ENCODE data around the gene MCFD2. TPM values are rescaled to one million over a fixed set of nuclear protein-coding genes. Genes with fewer than 3 reads are reported as not detected.

Gene MCFD2
- 104 TPM for total RNA-seq
- long read RNA-seq, full-length matches to known transcripts = 177 of 208 reads
- long read RNA-seq, partial matches to known transcripts = 1 of 208 reads
- long read RNA-seq, other reads (novel, unspliced or antisense) = 30 of 208 reads

DNA sequence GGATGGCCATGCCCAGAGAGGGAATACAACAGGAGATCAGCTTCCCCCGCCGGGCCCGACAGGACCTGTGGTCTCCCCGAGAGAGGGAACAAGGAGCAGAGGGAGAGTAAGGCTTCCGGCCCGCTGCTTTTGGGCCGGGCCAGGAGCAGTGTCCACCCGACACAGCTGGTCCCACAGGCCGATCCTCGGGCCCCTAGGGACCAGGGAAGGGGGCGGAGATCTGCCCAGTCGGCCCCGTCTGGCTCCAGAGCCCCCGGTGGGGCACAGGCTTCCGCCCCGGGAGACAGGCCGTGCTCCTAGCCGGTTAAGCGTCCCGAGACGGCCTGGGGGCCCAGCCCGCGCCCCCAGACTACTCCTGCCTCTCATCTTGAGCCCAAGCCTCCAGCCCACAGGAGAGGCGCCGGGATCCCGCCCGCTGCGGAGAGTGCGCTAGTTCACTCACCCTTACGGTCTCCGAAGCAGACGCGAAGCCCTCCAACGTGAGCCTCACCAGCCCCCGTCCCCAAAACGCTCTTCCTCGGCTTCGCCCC lies at the start of gene MCFD2:
Gene MCFD2 (minus strand): TSS at position 526 of the 530 bp plus-strand sequence. CDS start 6,635 bp downstream, outside the sequence.
- Histone ChIP-seq H3K4me1 (peaks cover 29% of the 10 kb centered on the region), H3K9me3 (no peaks in the 10 kb centered on the region), H3K36me3 (peaks cover 7% of the 10 kb centered on the region), H3K27me3 (no peaks in the 10 kb centered on the region), H3K4me3 (peak within 1 kb of the TSS; percentile 99), H3K27ac (peak within 1 kb of the TSS; percentile 97)
- intact Hi-C loops (cut with DNase I) = no loop called here
- TF ChIP-seq, protein P1, sequence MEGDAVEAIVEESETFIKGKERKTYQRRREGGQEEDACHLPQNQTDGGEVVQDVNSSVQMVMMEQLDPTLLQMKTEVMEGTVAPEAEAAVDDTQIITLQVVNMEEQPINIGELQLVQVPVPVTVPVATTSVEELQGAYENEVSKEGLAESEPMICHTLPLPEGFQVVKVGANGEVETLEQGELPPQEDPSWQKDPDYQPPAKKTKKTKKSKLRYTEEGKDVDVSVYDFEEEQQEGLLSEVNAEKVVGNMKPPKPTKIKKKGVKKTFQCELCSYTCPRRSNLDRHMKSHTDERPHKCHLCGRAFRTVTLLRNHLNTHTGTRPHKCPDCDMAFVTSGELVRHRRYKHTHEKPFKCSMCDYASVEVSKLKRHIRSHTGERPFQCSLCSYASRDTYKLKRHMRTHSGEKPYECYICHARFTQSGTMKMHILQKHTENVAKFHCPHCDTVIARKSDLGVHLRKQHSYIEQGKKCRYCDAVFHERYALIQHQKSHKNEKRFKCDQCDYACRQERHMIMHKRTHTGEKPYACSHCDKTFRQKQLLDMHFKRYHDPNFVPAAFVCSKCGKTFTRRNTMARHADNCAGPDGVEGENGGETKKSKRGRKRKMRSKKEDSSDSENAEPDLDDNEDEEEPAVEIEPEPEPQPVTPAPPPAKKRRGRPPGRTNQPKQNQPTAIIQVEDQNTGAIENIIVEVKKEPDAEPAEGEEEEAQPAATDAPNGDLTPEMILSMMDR (IDR thresholded peaks at IDR 0.05) = no peak
- DNase-seq (peak; percentile 73), ATAC-seq (peak; percentile 52)

DNA sequence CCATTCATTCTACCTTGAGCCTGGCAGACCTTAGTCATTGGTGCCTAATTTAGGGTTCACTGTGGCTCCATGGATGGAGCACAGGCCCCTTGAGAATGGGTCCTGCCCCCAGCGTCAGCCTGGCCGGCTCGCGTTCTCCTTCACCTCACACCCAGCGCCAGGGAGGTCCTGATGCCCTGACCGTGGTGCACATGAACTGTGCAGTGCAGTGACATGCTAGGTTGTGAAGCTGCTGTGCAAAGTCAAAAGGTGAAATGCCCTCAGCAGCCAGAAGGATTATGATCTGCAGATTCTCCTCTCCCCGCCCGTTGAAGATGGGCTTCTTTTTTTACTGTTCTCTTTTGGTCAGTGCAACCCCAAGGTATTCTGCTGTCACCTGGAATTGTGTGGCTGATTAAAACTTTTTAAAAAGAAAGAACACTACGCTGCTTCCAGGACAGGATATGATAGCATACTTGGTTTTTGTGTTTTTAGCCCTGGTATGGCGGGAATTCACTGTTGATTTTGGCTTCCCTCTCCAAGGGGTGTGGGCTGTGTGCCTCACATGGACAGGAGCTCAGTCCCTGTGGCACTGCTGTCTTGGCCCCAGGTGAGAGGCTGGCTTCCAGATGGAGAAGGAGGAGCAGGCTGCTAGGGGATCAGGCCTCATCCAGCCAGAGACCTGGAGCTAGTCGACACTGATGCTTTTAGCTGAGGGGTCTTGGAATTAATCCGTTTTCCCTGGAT lies 49.4 kb upstream of the MCFD2 start:
- Histone ChIP-seq H3K4me1 (peaks cover 43% of the 10 kb centered on the region), H3K4me3 (no peak overlapping the region), H3K36me3 (peaks cover 5% of the 10 kb centered on the region), H3K27me3 (no peaks in the 10 kb centered on the region), H3K9me3 (no peaks in the 10 kb centered on the region), H3K27ac (peak overlapping the region; percentile 55)
- ATAC-seq (peak; percentile 31), DNase-seq (no peak)
- intact Hi-C loops (cut with DNase I) = no loop called here
- TF ChIP-seq, protein P1 (IDR thresholded peaks at IDR 0.05) = no peak

DNA sequence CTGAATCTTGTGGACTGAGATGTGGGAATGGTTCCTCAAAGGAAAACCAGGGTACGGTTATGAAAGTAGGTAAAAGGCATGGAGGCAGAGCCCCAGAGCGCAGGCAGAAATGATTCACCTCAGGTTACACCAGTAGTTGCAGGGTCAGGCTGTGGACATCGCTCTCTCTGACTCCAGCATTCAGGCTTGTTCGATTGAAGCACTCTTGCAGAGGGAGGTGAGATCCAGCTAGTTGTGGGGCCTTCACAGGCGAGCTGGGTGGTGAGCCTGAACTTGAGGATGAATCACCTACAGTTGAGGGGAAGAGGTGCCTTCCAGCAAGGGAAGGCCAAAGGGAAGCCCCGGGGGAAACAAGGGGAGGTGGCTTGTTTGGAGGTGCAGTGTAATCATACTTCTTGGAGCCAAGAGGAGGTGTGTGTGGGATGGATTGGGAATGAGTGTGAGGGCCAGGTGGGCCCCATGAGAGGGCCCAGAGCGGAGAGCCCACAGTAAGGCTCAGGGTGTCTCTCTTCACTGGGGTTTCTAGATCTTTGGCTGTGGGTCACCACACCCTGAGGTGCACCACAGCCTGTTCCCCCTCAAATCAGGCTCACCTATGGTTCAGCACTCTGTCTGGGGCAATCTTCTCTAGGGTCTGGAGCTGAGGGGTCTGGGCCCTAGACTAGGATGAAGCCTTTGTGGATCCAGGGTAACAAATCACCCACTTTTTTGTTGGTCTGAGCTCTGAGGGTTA lies 48.5 kb upstream of the MCFD2 start:
- DNase-seq = no peak
- Histone ChIP-seq H3K4me1 (peaks cover 37% of the 10 kb centered on the region), H3K4me3 (no peak overlapping the region), H3K36me3 (peaks cover 14% of the 10 kb centered on the region), H3K27me3 (no peaks in the 10 kb centered on the region), H3K27ac (peak overlapping the region; percentile 55), H3K9me3 (no peaks in the 10 kb centered on the region)
- intact Hi-C loops (cut with DNase I) = no loop called here
- TF ChIP-seq, protein P1 (IDR thresholded peaks at IDR 0.05) = no peak
- no peak for ATAC-seq

DNA sequence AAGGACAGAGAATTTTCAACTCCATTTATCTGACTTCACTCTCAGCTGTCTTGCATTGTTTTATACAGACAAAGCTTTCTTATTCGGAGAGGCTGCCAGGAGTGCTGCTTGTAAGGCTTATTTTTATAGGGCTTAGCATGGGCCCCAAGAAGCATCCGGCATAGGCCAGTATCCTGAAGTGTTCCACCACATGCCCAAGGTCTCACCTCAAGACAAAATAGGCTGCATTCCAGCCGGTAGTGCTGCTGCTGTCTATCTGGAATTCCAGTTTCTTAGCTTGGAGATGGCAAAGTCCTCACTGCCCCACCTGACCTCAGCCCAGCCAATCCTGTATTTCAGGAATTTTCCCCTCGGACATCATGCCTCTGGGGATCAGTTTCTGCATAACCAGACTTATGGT lies 47.6 kb upstream of the MCFD2 start:
- no peak overlapping the region for H3K4me3 ChIP-seq
- ATAC-seq (no peak), DNase-seq (no peak)
- H3K27me3 ChIP-seq = no peaks in the 10 kb centered on the region
- no peaks in the 10 kb centered on the region for H3K9me3 ChIP-seq
- peaks cover 28% of the 10 kb centered on the region for H3K4me1 ChIP-seq
- TF ChIP-seq, protein P1 (IDR thresholded peaks at IDR 0.05) = no peak
- intact Hi-C loops (cut with DNase I) = no loop called here
- no peak overlapping the region for H3K27ac ChIP-seq
- peaks cover 23% of the 10 kb centered on the region for H3K36me3 ChIP-seq

DNA sequence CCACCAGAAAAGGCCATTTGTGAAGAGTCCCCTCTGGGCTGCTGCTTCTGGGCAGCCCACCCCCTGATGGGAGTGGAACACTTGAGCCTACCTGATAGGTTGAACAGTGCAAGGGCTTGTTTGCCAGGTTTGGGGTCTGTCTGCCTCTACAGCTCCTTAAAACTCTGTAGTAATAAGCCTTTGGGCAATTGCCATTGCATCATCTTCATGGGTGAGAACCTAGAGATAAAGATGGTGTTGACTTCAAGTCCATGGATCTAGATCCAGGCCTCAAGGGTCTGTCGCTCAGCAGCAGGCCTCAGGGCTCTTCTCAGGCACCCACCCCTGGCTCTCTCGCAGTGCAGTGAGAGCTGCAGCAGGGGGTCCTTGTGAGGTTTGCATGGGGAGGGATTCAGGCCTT lies 47.1 kb upstream of the MCFD2 start:
- DNase-seq (no peak), ATAC-seq (no peak)
- Histone ChIP-seq H3K36me3 (peaks cover 28% of the 10 kb centered on the region), H3K9me3 (no peaks in the 10 kb centered on the region), H3K27me3 (no peaks in the 10 kb centered on the region), H3K4me1 (peaks cover 24% of the 10 kb centered on the region), H3K4me3 (no peak overlapping the region), H3K27ac (peak overlapping the region; percentile 21)
- TF ChIP-seq, protein P1 (IDR thresholded peaks at IDR 0.05) = no peak
- intact Hi-C loops (cut with DNase I) = no loop called here

All from upper lobe of right lung (tissue), 1 donor.